Activated CD4-positive, alpha-beta T cell treated with anti-CD3 and anti-CD28 coated beads, Interleukin-2, amount 50 U/mL, for 24 hours (primary cell): Measurements from ENCODE around the gene GGNBP2.
"Not testable (repeated sequence)": the region's sequence is repeated elsewhere in the genome, so short reads cannot be mapped to it uniquely, and the experiment has no call there.

Experiments used
- DNase-seq, 2 donors: peaks; one replicate each; pipeline ENCODE4 v3.0.0-alpha.2; 2020; ENCODE audit warnings: low read depth in 1 of 2, low spot score in 1 of 2

The GGNBP2 gene

DNA sequence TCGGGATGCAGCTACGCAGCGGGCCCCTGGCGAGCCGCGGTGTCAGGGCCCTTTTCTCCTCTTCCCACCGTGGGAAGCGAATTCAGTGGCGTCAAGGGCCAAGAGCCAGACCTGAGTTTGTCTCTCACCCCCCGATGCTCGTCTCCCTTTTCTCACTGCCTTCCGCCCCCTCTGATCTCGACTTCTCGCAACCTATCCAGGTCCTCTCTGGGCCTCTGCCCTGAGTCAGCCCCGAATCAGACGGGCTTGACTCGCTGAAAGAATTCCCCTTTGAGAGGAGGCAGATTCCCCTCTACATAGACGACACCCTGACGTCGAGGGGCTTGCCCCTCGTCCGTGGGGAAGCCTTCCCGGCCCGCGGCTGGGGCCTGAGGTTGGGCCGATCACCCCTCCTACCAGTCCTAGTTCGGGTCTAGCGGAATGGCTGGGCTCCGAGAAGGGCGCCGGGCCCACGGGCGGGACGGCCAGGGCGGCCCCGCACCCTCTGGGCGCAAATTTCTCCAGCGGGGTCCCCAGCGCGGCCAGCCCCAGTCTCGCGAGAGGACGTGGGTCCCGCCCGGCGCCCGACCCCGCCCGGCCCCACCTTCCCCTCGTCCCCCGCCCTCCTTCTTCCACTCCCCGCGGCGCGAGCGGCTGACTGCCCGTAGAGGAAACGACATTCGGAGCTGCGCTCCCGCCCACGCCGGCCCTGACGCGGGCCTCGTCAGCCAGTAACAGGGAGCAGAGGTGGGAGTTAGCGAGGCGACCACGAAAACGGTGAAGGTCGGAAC is at the start of gene GGNBP2:
Gene GGNBP2 (plus strand): TSS at position 613 of the 770 bp plus-strand sequence. CDS start 806 bp downstream, outside the sequence.
- peak; percentile 86 to 87 for DNase-seq

DNA sequence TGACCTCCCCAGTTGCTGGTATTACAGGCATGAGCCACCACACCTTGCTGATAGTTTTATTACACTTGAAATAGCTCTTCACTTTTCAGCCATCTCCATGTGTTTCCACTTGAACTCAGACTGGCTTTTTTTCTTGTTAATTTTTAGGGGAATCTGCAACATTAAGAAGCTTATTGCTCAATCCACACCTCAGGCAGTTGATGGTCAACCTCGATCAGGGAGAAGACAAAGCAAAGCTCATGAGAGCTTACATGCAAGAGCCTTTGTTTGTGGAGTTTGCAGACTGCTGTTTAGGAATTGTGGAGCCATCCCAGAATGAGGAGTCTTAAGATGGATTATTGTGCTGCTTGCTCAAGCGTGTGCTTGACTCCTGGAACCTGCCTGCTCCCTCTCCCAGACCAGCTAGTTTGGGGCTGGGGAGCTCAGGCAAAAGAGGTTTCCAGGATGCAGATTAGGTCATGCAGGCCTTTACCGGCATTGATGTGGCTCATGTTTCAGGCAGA is 49.6 kb upstream of the GGNBP2 start:
- no peak for DNase-seq

DNA sequence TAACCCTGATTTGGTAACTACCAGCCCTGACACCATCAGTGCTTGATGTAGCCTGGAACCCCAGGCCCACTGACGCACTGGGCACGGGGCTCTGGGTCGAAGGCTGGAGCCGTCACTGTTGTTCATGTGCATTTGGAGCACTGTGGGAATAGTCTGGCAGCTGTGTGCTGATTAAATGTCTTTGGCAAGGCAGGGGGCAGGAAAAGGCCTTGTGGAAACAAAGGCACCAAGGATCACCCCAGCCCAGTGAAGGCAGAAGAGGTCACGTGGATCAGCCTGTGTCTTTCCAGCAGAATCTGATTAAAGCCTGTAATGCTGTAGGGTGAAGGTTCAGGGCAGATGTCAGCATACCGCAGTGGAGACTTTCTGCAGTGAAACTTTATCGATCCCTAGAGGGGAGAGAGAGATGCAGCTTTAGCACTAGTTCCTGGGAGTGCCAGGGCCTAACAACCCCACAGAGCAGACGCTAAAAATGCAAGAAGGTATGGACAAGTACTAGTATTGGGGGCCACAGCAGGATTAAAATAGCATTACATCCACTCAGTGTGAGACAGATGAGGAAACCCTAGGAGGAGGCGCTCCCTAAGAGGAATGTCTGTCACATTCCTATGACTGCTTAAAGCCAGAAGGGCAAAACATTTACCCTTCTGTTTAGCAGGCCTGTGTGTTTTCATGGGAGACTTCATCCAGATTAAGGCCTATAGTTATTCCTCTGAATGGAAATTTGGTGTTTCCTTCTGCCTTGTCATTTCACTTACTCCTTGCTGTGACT is 48.5 kb upstream of the GGNBP2 start:
- DNase-seq, result no peak

DNA sequence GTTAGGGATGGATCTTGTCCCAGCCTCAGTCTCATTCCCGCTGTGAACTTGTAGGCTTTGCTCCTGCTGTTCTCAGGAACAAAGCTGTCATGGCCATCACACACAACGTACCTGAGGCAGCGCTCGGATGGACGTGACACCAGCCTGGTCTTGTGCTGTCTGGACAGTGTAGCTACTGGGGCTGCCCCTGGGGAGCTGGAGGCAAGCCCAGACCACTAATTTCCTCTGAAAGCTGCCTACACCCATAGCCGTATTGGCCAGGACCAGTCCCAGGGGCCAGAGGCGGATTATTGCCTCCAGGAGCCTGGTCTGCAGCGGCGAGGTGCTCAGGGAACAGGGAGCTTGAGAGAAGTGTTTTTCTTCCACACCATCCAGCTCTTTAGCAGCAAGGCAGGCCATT is 46.6 kb upstream of the GGNBP2 start:
- DNase-seq, result no peak

DNA sequence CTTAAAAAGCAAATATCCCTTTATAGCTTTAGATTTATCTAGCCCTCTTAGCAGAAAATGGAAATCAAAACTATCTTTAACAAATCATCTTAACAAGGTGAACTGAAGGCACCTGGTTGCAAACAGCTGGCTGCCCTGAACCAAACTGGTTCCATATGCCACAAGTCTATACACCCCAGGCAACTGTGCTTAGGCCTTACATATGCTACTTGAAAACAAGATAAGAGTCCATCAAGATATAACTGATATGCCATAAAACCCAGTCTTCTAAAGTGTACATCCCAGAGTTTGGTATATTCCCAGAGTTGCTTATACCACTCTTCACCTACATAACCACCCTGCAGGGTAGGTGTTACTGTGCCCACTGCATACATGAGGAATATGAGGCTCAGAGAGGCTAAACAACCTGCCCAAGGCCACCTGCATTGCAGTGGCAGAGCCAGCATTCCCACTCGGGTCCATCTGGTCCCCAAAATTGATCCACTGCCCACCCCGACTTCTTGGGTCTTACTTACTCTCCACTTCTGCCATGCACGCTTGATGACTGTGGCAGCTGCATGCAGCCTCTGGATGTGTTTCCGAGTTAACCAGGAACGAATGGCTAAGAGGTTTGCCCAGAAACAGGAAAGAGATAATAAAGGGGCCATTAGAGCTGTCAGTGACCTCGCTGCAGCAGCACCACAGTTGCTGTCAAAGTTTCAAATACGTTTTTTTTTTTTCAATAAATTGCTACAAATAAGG is 46.0 kb upstream of the GGNBP2 start:
- no peak for DNase-seq

DNA sequence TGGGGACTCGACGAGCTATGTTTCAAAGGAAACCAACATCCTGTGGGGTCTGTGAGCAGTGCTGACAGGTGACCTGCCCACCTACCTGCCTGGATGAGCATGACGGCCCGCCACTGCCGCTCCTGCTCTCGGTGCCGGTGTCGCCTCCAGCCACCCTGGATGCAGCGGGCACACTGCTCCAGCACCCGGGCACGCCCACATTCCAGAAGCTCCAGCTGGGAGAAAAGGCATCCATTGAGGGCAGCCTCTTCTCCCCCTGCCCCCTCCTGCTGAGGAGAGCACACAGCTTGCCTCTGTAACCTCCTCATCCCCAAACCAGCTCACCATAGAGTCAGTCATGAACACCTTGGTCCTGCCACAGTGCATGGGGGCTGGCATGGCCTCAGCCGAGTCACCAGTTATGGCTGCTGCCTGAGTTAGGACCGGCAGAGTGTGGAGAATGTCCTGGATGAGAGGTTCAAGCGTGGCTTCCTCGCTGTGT is 43.9 kb upstream of the GGNBP2 start:
- DNase-seq, result no peak

DNA sequence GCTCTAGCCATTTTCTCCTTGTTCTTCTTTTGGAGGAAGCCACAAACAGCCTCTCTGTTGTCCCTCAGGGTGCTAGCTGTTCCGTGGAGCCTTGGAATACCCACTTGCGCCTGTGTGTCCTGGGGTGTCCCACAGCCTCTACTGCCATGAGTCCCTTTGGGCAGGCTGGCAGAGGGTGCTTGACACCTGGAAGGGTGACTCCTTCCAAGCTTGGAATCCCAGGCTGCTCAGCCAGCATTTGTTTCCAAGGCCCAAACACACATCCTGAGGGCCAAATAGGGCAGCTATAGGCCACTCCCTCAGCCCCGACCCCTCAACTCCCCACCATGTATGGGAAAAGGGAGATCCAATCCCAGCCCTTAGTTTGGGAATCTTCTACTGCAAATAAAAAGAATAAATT is 43.4 kb upstream of the GGNBP2 start:
- no peak for DNase-seq

GRCh38 chr17:36501963-36502362 is 42.8 kb upstream of the GGNBP2 start:
- no peak for DNase-seq

DNA sequence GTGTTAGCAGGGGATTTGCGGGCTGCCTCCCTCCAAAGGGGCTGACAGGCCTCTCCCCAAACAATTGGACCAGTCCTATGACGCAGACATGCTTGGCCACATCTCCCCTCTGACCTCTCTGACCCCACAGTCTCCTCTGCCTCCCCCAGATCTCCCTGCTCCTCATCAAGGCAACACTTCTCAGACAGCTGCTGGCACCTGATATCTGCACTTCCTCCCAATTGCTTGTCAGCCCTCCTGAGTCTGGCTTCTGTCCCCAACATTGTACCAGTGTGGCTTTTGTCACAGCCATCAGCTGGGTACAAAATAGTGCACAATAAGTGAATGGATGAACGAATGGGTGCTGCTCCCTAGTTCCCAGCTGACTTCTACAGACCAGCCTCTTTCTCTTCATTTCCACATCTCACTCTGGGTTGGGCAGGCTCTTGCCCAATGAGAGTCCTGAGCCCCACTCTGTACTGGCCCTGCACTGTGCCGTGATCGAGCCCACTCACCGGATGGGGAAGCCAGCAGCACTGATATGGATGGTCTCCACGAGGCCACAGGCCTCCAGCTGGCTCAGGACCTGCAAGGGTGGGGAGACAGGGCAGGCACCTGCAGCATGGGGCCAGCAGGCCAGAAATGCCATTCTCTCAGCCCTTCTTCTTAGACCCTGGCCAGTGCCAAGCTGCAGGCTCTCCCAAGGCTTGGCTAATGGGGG is 41.1 kb upstream of the GGNBP2 start:
- DNase-seq, result no peak

DNA sequence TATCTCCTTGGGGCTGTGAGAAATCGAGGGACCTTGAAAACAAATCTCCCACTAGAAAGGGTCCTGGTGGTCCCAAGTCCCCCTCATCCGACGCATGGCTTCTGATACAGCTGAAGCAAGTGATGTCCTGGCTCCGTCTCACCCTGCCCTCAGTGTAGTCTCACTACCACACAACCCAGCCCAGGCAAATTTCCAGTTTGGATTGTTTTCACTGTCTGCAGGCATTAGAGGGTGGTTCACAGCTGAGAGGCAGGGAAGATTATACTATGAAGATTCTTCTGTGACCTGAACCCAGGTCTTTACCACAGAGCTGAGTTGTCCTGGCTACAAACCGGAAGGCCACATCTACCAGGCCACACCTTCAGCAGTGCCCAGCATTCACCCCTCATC is 40.6 kb upstream of the GGNBP2 start:
- no peak for DNase-seq

- no peak for DNase-seq
These were observed 39.5 kb upstream of the GGNBP2 start for GRCh38 chr17:36505171-36505570.

- DNase-seq, result no peak
These were observed 38.4 kb upstream of the GGNBP2 start for GRCh38 chr17:36506249-36506826.

- DNase-seq, result no peak
These were observed 37.9 kb upstream of the GGNBP2 start for GRCh38 chr17:36506831-36507230.

DNA sequence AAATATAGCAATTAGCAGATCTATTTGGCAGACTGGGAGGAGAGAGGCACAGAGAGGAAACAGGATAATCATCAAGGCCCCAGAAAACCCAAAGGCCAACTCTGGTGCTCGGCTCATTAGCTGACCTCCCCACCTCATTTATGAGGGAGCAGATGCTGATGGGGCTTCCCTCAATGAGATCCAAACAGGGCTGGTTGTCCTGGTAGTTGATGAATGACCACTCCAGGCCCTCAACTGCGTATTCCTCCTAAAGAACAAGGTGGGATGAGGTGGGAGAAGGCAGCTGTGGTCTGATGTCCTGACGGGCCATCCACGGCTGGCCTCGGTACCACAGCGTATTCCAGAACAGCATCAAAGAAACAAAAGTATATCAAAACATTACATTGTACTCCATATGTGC is 37.5 kb upstream of the GGNBP2 start:
- no peak for DNase-seq

DNA sequence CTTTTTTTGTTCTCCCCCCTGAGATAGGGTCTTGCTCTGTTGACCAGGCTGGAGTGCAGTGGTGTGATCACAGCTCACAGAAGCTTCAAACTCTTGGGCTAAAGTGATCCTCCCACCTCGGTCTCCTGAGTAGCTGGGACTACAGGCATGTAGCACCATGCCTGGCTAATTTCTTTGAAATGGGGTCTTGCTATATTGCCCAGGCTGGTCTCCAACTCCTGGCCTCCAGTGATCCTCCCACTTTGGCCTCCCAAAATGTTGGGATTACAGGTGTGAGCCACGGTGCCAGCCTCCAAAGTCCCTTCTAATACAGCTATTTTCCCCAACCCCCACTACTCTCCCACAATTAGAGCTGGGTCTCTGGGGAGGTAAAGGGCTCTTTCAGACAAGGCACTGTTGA is 36.3 kb upstream of the GGNBP2 start:
- DNase-seq, result not testable (repeated sequence)

DNA sequence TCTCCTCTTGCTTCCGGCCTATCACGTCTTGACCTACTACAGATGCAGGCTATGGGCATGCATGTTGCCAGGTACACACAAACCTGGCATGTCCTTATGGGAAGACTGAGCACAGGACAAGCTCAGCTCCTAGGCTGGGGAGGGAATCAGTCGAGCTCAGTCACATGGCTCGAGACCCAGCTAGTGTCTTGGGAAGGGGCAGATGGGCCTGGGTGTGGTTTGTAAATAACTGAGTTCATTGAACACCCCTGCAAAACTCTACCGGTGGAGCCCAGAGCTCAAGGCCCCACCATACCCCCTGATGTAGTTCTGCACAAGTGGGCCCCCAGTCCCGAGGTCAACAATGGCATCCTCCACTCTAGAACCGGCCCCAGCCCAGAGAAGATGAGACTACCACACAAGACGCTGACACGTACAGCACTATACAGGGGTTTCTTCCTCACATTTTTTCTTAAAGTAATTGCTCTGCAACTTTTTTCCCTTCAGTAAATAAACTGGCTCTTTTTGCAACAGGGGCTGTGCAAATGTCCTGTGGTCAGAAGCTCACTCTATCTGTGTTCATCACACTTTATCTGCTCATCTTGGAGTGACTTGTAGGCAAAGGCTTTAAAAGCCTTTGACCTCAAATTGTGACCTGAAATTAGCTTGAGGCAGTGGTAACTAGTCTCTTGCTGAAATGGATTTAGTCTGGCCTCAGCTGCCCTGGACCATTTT is 35.3 kb upstream of the GGNBP2 start:
- DNase-seq, result no peak

GRCh38 chr17:36510636-36511035 is 34.1 kb upstream of the GGNBP2 start:
- no peak for DNase-seq

GRCh38 chr17:36511216-36511615 is 33.5 kb upstream of the GGNBP2 start:
- DNase-seq, result no peak

GRCh38 chr17:36512641-36513040 is 32.1 kb upstream of the GGNBP2 start:
- no peak for DNase-seq

DNA sequence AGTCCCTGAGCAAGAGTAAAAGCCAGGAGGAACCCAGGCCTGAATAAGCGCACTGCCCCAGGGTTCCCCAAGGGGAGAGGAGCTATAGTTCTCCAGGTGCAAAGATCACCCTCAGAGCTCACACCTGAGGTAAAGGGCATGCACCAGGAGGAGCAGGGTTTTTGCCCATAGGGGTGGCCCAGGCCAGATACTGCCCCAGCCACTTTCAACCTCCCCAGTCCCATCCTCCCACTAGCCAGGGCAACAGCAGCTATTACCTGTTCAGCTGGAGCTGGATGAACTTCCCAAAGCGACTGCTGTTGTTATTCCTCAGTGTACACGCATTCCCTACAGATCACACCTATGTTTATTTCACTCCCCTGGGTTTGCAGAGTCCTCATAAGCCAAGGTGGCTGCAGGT is 29.9 kb upstream of the GGNBP2 start:
- no peak for DNase-seq
